CD4-positive, alpha-beta memory T cell (primary cell): ENCODE results near the gene RALGAPB. TPM values are rescaled to one million over a fixed set of nuclear protein-coding genes. Genes with fewer than 3 reads are reported as not detected.
"Not testable (repeated sequence)": the region's sequence is repeated elsewhere in the genome, so short reads cannot be mapped to it uniquely, and the experiment has no call there.

ENCODE experiments used
- CTCF ChIA-PET: fragments of 350-600 bp; sonication (Branson Sonifier 250); formaldehyde crosslinking; loops from one replicate; lab custom pipeline; 2021; ENCODE audit warnings: inconsistent platforms; ENCODE audit not compliant: partially characterized antibody; lab: Charles Lee
- POLR2A ChIA-PET: fragments of 350-600 bp; sonication (Branson Sonifier 250); formaldehyde crosslinking; loops from one replicate; lab custom pipeline; 2021; ENCODE audit not compliant: partially characterized antibody; lab: Charles Lee
- DNase-seq, 5 donors: peaks; one replicate each; pipeline versions ENCODE4 v3.0.0 to v3.0.0-alpha.2; 2020 to 2022; ENCODE audit warnings: mixed read lengths in 1 of 5
- H3K27ac ChIP-seq: one replicate; pipeline ENCODE4 v1.7.0; 2013; ENCODE audit warnings: low read depth, low read length
- H3K27me3 ChIP-seq: 2 replicates; pipeline ENCODE4 v1.7.0; 2013; ENCODE audit warnings: mild to moderate bottlenecking, low read length, moderate library complexity; ENCODE audit not compliant: insufficient read depth
- H3K36me3 ChIP-seq: 2 replicates; pipeline ENCODE4 v1.7.0; 2013; ENCODE audit warnings: mild to moderate bottlenecking, low read length, moderate library complexity; ENCODE audit not compliant: insufficient read depth
- H3K4me1 ChIP-seq: 2 replicates; pipeline ENCODE4 v1.7.0; 2013; ENCODE audit warnings: mild to moderate bottlenecking, low read length, moderate library complexity; ENCODE audit not compliant: insufficient read depth
- H3K4me3 ChIP-seq, 2 donors: one replicate each; pipeline ENCODE4 v1.7.0; 2013; ENCODE audit warnings: low read length in 2 of 2, mild to moderate bottlenecking in 1 of 2
- H3K9me3 ChIP-seq, 2 donors: one replicate each; pipeline ENCODE4 v1.7.0; 2013; ENCODE audit warnings: low read length in 2 of 2, control low read depth in 1 of 2; ENCODE audit not compliant: control insufficient read depth in 1 of 2
- H3K27ac Mint-ChIP-seq, 7 donors: one replicate each; pipeline ENCODE4 v1.8.0; 2020 to 2021; ENCODE audit warnings: mixed read lengths in 7 of 7, mild to moderate bottlenecking in 6 of 7, inconsistent platforms in 3 of 7, moderate library complexity in 3 of 7
- H3K27me3 Mint-ChIP-seq, 2 donors: one replicate each; pipeline ENCODE4 v1.8.0; 2020 to 2021; ENCODE audit warnings: mixed read lengths in 2 of 2
- H3K36me3 Mint-ChIP-seq, 2 donors: one replicate each; pipeline ENCODE4 v1.8.0; 2020 to 2021; ENCODE audit warnings: mixed read lengths in 2 of 2, inconsistent platforms in 1 of 2, mild to moderate bottlenecking in 1 of 2
- H3K4me1 Mint-ChIP-seq, 4 donors: one replicate each; pipeline ENCODE4 v1.8.0; 2020 to 2021; ENCODE audit warnings: mixed read lengths in 4 of 4, mild to moderate bottlenecking in 1 of 4
- H3K4me3 Mint-ChIP-seq, 8 donors: one replicate each; pipeline ENCODE4 v1.8.0; 2020 to 2021; ENCODE audit warnings: mixed read lengths in 8 of 8, mild to moderate bottlenecking in 7 of 8, moderate library complexity in 6 of 8, inconsistent platforms in 3 of 8
- H3K9me3 Mint-ChIP-seq, 8 donors: one replicate each; pipeline ENCODE4 v1.8.0; 2020 to 2021; ENCODE audit warnings: mixed read lengths in 8 of 8, mild to moderate bottlenecking in 5 of 8, inconsistent platforms in 3 of 8, moderate library complexity in 1 of 8
- intact Hi-C: fragments of 100-400 bp; cut with micrococcal nuclease; formaldehyde crosslinking; loops from one replicate; pipeline ENCODE4 v1.15.1; 2023
- polyA plus RNA-seq, 2 donors: library from polyadenylated mRNA; unstranded; fragments of 300-500 nt; fragmentation: Illumina TruSeq; gene quantifications; one replicate each; pipeline ENCODE4 v1.2.3, GENCODE V29; 2021
- total RNA-seq, 2 experiments: library from RNA; stranded (reverse); gene quantifications; one replicate each; pipeline ENCODE4 v1.2.3, GENCODE V29; 2021

RALGAPB gene
- total and polyA plus RNA-seq, 4 experiments from 2014 or later: 9.0 to 57.4 (median 35.2) TPM

- H3K36me3 ChIP-seq: no peaks in the 10 kb centered on the region
- DNase-seq: no peak
- no peak overlapping the region for H3K27ac Mint-ChIP-seq
- intact Hi-C loops: no loop called here
- ChIA-PET POLR2A (no interaction called here), CTCF (no interaction called here)
- H3K9me3 Mint-ChIP-seq: no peaks in the 10 kb centered on the region
- no peak overlapping the region for H3K4me3 ChIP-seq
- no peaks in the 10 kb centered on the region for H3K36me3 Mint-ChIP-seq
- no peaks in the 10 kb centered on the region for H3K27me3 ChIP-seq
- H3K4me1 Mint-ChIP-seq: no peaks in the 10 kb centered on the region
- H3K27me3 Mint-ChIP-seq: peaks cover 0 to 3% of the 10 kb centered on the region in 2 donors
- no peak overlapping the region for H3K4me3 Mint-ChIP-seq
- H3K4me1 ChIP-seq: no peaks in the 10 kb centered on the region
- H3K9me3 ChIP-seq: no peaks in the 10 kb centered on the region
- H3K27ac ChIP-seq: no peak overlapping the region
These were observed 115.7 kb downstream of the RALGAPB start for GRCh38 chr20:38588303-38588702.

- POLR2A ChIA-PET: no interaction called here
- Histone ChIP-seq H3K9me3 (no peaks in the 10 kb centered on the region), H3K4me3 (no peak overlapping the region), H3K36me3 (no peaks in the 10 kb centered on the region), H3K27ac (no peak overlapping the region), H3K27me3 (no peaks in the 10 kb centered on the region), H3K4me1 (no peaks in the 10 kb centered on the region)
- Mint-ChIP-seq H3K9me3 (no peaks in the 10 kb centered on the region), H3K36me3 (no peaks in the 10 kb centered on the region), H3K4me3 (no peak overlapping the region), H3K4me1 (no peaks in the 10 kb centered on the region), H3K27me3 (peaks cover 0 to 3% of the 10 kb centered on the region in 2 donors), H3K27ac (no peak overlapping the region)
- CTCF ChIA-PET: no interaction called here
- intact Hi-C loops: no loop called here
- DNase-seq: no peak
These were observed 116.7 kb downstream of the RALGAPB start for GRCh38 chr20:38589351-38589750.

GRCh38 chr20:38589967-38590675 lies 117.5 kb downstream of the RALGAPB start:
- no peak overlapping the region for H3K4me3 Mint-ChIP-seq
- no peak for DNase-seq
- no peaks in the 10 kb centered on the region for H3K4me1 Mint-ChIP-seq
- Histone ChIP-seq H3K9me3 (no peaks in the 10 kb centered on the region), H3K27ac (no peak overlapping the region), H3K36me3 (no peaks in the 10 kb centered on the region), H3K4me3 (no peak overlapping the region), H3K4me1 (no peaks in the 10 kb centered on the region), H3K27me3 (no peaks in the 10 kb centered on the region)
- no peaks in the 10 kb centered on the region for H3K9me3 Mint-ChIP-seq
- no peaks in the 10 kb centered on the region for H3K36me3 Mint-ChIP-seq
- ChIA-PET POLR2A (no interaction called here), CTCF (no interaction called here)
- H3K27me3 Mint-ChIP-seq: peaks cover 0 to 3% of the 10 kb centered on the region in 2 donors
- no peak overlapping the region for H3K27ac Mint-ChIP-seq
- intact Hi-C loops: no loop called here

GRCh38 chr20:38590676-38591473 lies 118.2 kb downstream of the RALGAPB start:
- H3K27me3 ChIP-seq: no peaks in the 10 kb centered on the region
- no peak overlapping the region for H3K4me3 ChIP-seq
- no peaks in the 10 kb centered on the region for H3K9me3 Mint-ChIP-seq
- intact Hi-C loops: no loop called here
- no peaks in the 10 kb centered on the region for H3K9me3 ChIP-seq
- no peak overlapping the region for H3K4me3 Mint-ChIP-seq
- H3K27me3 Mint-ChIP-seq: peaks cover 0 to 3% of the 10 kb centered on the region in 2 donors
- no peaks in the 10 kb centered on the region for H3K36me3 ChIP-seq
- DNase-seq: no peak
- H3K27ac Mint-ChIP-seq: no peak overlapping the region
- ChIA-PET POLR2A (no interaction called here), CTCF (no interaction called here)
- H3K27ac ChIP-seq: no peak overlapping the region
- H3K36me3 Mint-ChIP-seq: no peaks in the 10 kb centered on the region
- H3K4me1 Mint-ChIP-seq: no peaks in the 10 kb centered on the region
- no peaks in the 10 kb centered on the region for H3K4me1 ChIP-seq

- intact Hi-C loops: no loop called here
- H3K4me3 Mint-ChIP-seq: no peak overlapping the region
- ChIA-PET CTCF (no interaction called here), POLR2A (no interaction called here)
- H3K9me3 Mint-ChIP-seq: no peaks in the 10 kb centered on the region
- Histone ChIP-seq H3K36me3 (no peaks in the 10 kb centered on the region), H3K27ac (no peak overlapping the region), H3K27me3 (no peaks in the 10 kb centered on the region), H3K4me3 (no peak overlapping the region), H3K4me1 (no peaks in the 10 kb centered on the region), H3K9me3 (no peaks in the 10 kb centered on the region)
- H3K27ac Mint-ChIP-seq: no peak overlapping the region
- H3K27me3 Mint-ChIP-seq: peaks cover under 1 to 4% of the 10 kb centered on the region in 2 donors
- H3K4me1 Mint-ChIP-seq: no peaks in the 10 kb centered on the region
- H3K36me3 Mint-ChIP-seq: no peaks in the 10 kb centered on the region
- DNase-seq: no peak
These were observed 119.1 kb downstream of the RALGAPB start for GRCh38 chr20:38591474-38592410.

GRCh38 chr20:38592411-38592790 lies 119.8 kb downstream of the RALGAPB start:
- H3K36me3 ChIP-seq, H3K4me3 Mint-ChIP-seq, H3K9me3 Mint-ChIP-seq, POLR2A ChIA-PET, CTCF ChIA-PET, H3K4me1 ChIP-seq, H3K4me3 ChIP-seq, H3K27ac Mint-ChIP-seq, H3K27ac ChIP-seq, H3K27me3 ChIP-seq, intact Hi-C loops, H3K36me3 Mint-ChIP-seq, H3K9me3 ChIP-seq, H3K27me3 Mint-ChIP-seq, DNase-seq, H3K4me1 Mint-ChIP-seq: not testable (repeated sequence)

GRCh38 chr20:38594281-38594680 lies 121.6 kb downstream of the RALGAPB start:
- H3K36me3 ChIP-seq, H3K4me1 Mint-ChIP-seq, H3K9me3 Mint-ChIP-seq, H3K4me3 Mint-ChIP-seq, H3K27ac ChIP-seq, intact Hi-C loops, POLR2A ChIA-PET, H3K9me3 ChIP-seq, CTCF ChIA-PET, H3K4me1 ChIP-seq, DNase-seq, H3K36me3 Mint-ChIP-seq, H3K27ac Mint-ChIP-seq, H3K27me3 ChIP-seq, H3K4me3 ChIP-seq: not testable (repeated sequence)
- peaks cover 10 to 14% of the 10 kb centered on the region in 2 donors for H3K27me3 Mint-ChIP-seq
